ENCODE data around the gene VSTM2L. TPM values are rescaled to one million over a fixed set of nuclear protein-coding genes. Genes with fewer than 3 reads are reported as not detected.

Gene VSTM2L
- total RNA-seq, 1 donor = 1.4 TPM

GRCh38 chr20:37878835-37879599, 23.9 kb upstream of the VSTM2L start:
- no peak for TF ChIP-seq CTCF (IDR thresholded peaks at IDR 0.05; ENCODE audit: insufficient read depth, low read length)
- DNase-seq (ENCODE audit: low read depth) = no peak
- H3K4me3 ChIP-seq (ENCODE audit: low read depth, low read length) = no peak overlapping the region

DNA sequence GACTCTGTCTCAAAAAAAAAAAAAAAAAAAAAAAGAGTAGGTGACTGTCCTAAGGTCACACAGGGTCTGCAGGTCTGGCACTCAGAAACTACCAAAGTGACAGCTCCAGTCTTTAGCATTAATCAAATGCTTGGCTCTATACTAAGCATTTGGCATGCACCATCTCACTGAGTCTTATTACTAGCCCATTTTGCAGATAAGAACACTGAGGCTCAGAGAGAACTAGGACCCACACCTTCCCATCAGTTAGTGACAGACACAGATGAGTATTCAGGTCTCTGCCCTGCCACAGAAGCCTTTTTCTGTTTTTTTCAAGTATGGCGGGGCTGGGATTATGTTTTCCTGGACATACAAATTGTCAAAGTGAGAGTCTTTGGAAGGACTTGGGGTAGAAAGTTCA, 23.1 kb upstream of the VSTM2L start:
- no peak overlapping the region for H3K4me3 ChIP-seq (ENCODE audit: low read depth, low read length)
- no peak for DNase-seq (ENCODE audit: low read depth)
- no peak for TF ChIP-seq CTCF (IDR thresholded peaks at IDR 0.05; ENCODE audit: insufficient read depth, low read length)

DNA sequence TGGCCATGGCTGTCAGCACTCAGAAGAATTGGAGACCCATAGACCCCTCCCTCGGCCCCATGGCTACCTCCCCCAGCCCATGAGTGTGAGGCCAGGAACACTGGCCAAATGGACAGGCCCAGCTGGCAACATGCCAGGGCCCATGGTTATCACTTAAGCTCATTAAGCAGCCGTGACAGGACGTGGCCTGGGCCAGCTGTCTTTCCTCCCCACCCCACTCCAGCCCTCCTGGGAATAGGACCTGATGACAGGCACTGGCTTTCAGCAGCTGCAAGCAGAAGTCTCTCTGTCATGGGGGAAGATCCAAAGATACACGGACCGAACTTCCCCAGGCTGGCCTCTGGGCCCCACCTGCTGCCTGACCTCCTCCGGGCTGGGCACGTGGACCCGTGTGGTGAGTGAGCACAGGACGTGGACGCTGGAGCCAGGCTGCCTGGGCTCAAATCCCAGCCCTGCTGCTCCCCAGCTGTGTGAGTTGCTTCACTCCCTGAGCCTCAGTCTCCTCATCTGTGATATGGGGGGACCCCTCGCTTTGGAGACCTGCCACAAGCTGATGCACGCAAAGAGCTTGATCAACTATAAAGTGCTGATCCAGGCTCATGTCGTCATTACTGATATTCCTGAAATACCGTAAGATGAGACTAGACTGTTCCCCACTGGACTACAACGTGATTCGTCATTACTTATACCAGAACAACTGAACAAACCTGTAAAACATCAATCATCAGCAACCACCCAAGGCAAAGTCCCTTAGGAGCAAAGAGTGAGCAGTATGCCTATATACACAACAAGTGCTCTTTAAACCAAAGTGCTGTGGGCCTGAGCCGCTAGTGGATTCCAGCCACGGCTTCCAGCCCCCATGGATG, 22.0 kb upstream of the VSTM2L start:
- no peak for DNase-seq (ENCODE audit: low read depth)
- no peak for TF ChIP-seq CTCF (IDR thresholded peaks at IDR 0.05; ENCODE audit: insufficient read depth, low read length)
- no peak overlapping the region for H3K4me3 ChIP-seq (ENCODE audit: low read depth, low read length)

DNA sequence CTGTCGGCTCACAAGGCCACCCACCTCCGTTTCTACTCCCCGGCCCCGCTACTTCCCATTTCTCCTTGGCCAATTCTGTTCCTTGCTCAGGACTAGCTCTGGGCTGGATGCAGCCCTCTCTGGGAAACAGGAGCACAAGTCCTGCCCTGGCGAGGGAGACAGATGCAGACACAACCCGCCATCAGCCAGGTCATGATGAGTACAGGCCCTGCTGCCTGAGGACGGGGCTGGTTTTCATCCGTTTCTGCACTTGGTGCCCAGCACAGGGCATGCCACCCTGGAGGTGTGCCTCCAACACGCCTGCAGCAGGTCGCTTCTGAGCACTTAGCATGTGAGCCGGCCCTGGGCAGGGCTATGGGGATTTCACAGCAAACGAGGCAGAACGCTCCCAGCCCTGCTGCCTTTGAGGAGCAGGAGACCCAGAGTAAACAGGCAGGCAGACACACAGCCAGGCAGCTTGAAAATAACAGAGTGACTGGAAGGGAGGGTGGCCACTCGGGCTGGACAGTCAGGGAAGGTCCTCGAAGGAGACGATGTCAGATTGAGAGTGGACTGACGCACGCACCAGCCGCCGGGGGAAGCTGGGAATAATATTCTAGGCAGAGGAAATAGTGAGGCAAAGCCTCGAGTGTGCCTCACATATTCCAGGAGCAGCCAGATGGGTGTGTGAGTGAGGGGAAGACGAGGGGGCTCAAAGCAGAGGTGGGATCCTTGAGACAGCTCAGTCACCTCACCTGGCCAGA, 21.2 kb upstream of the VSTM2L start:
- H3K4me3 ChIP-seq (ENCODE audit: low read depth, low read length) = no peak overlapping the region
- DNase-seq (ENCODE audit: low read depth) = no peak
- no peak for TF ChIP-seq CTCF (IDR thresholded peaks at IDR 0.05; ENCODE audit: insufficient read depth, low read length)

DNA sequence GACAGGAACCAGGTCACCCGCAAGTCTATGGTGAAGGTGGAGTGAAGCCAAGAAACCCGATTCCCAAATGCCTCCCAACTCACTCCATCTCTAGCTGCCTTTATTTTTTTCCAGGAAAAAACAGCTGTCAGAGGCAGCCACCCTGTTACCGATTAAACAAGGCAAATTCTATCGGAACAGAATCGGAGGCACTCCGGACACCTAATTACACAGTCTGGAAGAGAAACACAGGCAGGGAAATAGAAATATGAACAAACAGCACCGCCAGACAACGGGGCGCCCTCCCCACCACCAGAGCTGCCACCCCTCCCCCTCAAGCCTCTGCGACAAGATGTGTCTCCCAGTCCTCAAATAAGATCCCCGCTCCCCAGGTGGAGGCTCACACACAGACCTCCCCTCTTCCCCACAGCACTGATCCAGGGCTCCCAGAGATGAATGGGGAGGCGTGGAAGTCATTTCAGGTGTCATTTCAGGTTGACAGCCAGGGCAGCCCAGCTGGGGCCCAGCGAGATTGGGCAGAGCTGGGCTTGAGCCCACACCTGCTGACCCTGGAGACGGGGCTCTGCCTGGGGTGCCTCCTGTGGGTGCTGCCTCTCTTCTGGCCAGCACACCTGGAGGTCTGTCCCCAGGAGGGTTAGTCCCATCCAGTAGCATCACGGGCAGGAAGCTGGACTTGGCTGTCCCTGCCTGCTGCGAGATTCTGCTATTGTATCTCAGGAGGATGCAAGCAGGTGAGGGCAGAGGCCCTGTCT, 19.8 kb upstream of the VSTM2L start:
- no peak for TF ChIP-seq CTCF (IDR thresholded peaks at IDR 0.05; ENCODE audit: insufficient read depth, low read length)
- DNase-seq (ENCODE audit: low read depth) = no peak
- H3K4me3 ChIP-seq (ENCODE audit: low read depth, low read length) = no peak overlapping the region

DNA sequence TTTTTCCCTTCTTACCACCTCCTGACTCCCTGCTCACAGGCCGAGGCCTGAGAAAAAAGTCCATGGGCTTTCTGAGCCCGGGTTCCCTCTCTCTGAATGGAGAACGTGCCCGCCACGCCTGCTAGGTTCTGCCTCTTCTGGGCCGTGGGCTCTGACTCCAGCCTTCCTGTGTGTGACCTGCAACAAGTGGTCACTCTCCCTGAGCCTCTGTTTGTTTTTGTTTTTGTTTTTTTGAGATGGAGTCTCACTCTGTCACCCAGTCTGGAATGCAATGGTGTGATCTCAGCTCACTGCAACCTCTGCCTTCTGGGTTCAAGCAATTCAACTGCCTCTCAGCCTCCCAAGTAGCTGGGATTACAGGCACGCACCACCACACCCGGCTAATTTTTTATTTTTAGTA, 17.9 kb upstream of the VSTM2L start:
- no peak for DNase-seq (ENCODE audit: low read depth)
- no peak for TF ChIP-seq CTCF (IDR thresholded peaks at IDR 0.05; ENCODE audit: insufficient read depth, low read length)
- H3K4me3 ChIP-seq (ENCODE audit: low read depth, low read length) = no peak overlapping the region
